Fibroblast of skin of right quadriceps (primary cell): Measurements from ENCODE around the gene SRGAP1.
"Not testable (repeated sequence)": the region's sequence is repeated elsewhere in the genome, so short reads cannot be mapped to it uniquely, and the experiment has no call there.

ENCODE experiments used
- DNase-seq: peaks from one replicate; pipeline ENCODE4 v3.0.0-alpha.2; 2013

Gene SRGAP1

GRCh38 chr12:64092507-64093196, 248.2 kb downstream of the SRGAP1 start:
- no peak for DNase-seq

GRCh38 chr12:64093689-64094088, 249.2 kb downstream of the SRGAP1 start:
- no peak for DNase-seq

- peak; percentile 30 for DNase-seq
These were observed 253.0 kb downstream of the SRGAP1 start for GRCh38 chr12:64097366-64098105.

- DNase-seq = peak; percentile 60
These were observed 254.3 kb downstream of the SRGAP1 start for GRCh38 chr12:64098709-64099354.

GRCh38 chr12:64099397-64099796, 254.9 kb downstream of the SRGAP1 start:
- DNase-seq = peak; percentile 81

- DNase-seq = peak; percentile 72
These were observed 257.8 kb downstream of the SRGAP1 start for GRCh38 chr12:64102339-64102738.

- DNase-seq = peak; percentile 50
These were observed 259.6 kb downstream of the SRGAP1 start for GRCh38 chr12:64103825-64104740.

- DNase-seq = no peak
These were observed 260.5 kb downstream of the SRGAP1 start for GRCh38 chr12:64105026-64105425.

GRCh38 chr12:64107776-64108175, 263.3 kb downstream of the SRGAP1 start:
- DNase-seq = no peak

- DNase-seq = no peak
These were observed 265.2 kb downstream of the SRGAP1 start for GRCh38 chr12:64109706-64110105.

GRCh38 chr12:64110864-64111263, 266.4 kb downstream of the SRGAP1 start:
- DNase-seq = peak; percentile 20

- no peak for DNase-seq
These were observed 272.5 kb downstream of the SRGAP1 start for GRCh38 chr12:64116969-64117368.

- no peak for DNase-seq
These were observed 276.1 kb downstream of the SRGAP1 start for GRCh38 chr12:64120568-64120967.

- DNase-seq = not testable (repeated sequence)
These were observed 276.6 kb downstream of the SRGAP1 start for GRCh38 chr12:64121086-64121485.

- DNase-seq = no peak
These were observed 277.7 kb downstream of the SRGAP1 start for GRCh38 chr12:64122154-64122553.

- no peak for DNase-seq
These were observed 278.5 kb downstream of the SRGAP1 start for GRCh38 chr12:64122995-64123394.

GRCh38 chr12:64123448-64123847, 278.9 kb downstream of the SRGAP1 start:
- DNase-seq = no peak

GRCh38 chr12:64124511-64125197, 280.2 kb downstream of the SRGAP1 start:
- DNase-seq = peak; percentile 19

GRCh38 chr12:64125913-64126312, 281.4 kb downstream of the SRGAP1 start:
- DNase-seq = no peak

- DNase-seq = no peak
These were observed 283.3 kb downstream of the SRGAP1 start for GRCh38 chr12:64127811-64128210.

- no peak for DNase-seq
These were observed 283.9 kb downstream of the SRGAP1 start for GRCh38 chr12:64128366-64128765.

GRCh38 chr12:64130476-64130875, 286.0 kb downstream of the SRGAP1 start:
- not testable (repeated sequence) for DNase-seq
